T-helper 2 cell (primary cell): ENCODE data around the gene CAPN3.

Source experiments
- DNase-seq, 5 experiments: peaks; one replicate each; pipeline versions ENCODE4 v3.0.0 to v3.0.0-alpha.2; 2012 to 2022

Gene CAPN3

GRCh38 chr15:42457445-42458442 is 98.4 kb downstream of the CAPN3 start:
- no peak for DNase-seq

GRCh38 chr15:42461261-42461660 is 102.0 kb downstream of the CAPN3 start:
- DNase-seq: no peak
